Stimulated activated CD8-positive, alpha-beta memory T cell treated with anti-CD3 and anti-CD28 coated beads, Interleukin-4, amount 100 ng/mL, for 1 hour (primary cell): ENCODE measurements around the gene ABCB9.
"Not testable (repeated sequence)": the region's sequence is repeated elsewhere in the genome, so short reads cannot be mapped to it uniquely, and the experiment has no call there.

Experiments
- DNase-seq, 2 donors: peaks; one replicate each; pipeline ENCODE4 v3.0.0-alpha.2; 2020; ENCODE audit warnings: low read depth in 2 of 2, low spot score in 1 of 2

The ABCB9 gene

GRCh38 chr12:122941351-122941750 is 24.9 kb downstream of the ABCB9 start:
- not testable (repeated sequence) for DNase-seq

- DNase-seq = no peak
Measured at GRCh38 chr12:122939125-122939524, 27.1 kb downstream of the ABCB9 start.

GRCh38 chr12:122937622-122938091 is 28.6 kb downstream of the ABCB9 start:
- no peak for DNase-seq

- no peak for DNase-seq
Measured at GRCh38 chr12:122935318-122935717, 30.9 kb downstream of the ABCB9 start.

GRCh38 chr12:122934722-122935121 is 31.5 kb downstream of the ABCB9 start:
- DNase-seq = no peak

GRCh38 chr12:122932207-122932606 is 34.1 kb downstream of the ABCB9 start:
- DNase-seq = no peak

- no peak for DNase-seq
Measured at GRCh38 chr12:122929812-122930211, 36.5 kb downstream of the ABCB9 start.

- no peak for DNase-seq
Measured at GRCh38 chr12:122929148-122929538, 37.1 kb downstream of the ABCB9 start.

GRCh38 chr12:122928404-122929147 is 37.7 kb downstream of the ABCB9 start:
- no peak for DNase-seq

- no peak for DNase-seq
Measured at GRCh38 chr12:122927756-122928403, 38.4 kb downstream of the ABCB9 start.

- DNase-seq = no peak
Measured at GRCh38 chr12:122921917-122922316, 44.3 kb downstream of the ABCB9 start.

- no peak for DNase-seq
Measured at GRCh38 chr12:122920687-122921086, 45.6 kb downstream of the ABCB9 start.

GRCh38 chr12:122918827-122919226 is 47.4 kb downstream of the ABCB9 start:
- no peak for DNase-seq

GRCh38 chr12:122917507-122918121 is 48.6 kb downstream of the ABCB9 start:
- no peak for DNase-seq

GRCh38 chr12:122909442-122910288 is 56.6 kb downstream of the ABCB9 start:
- DNase-seq = no peak

- DNase-seq = no peak
Measured at GRCh38 chr12:122908915-122909314, 57.3 kb downstream of the ABCB9 start.

- DNase-seq = not testable (repeated sequence)
Measured at GRCh38 chr12:122905258-122905657, 61.0 kb downstream of the ABCB9 start.

GRCh38 chr12:122903693-122904034 is 62.6 kb downstream of the ABCB9 start:
- no peak for DNase-seq

- DNase-seq = no peak
Measured at GRCh38 chr12:122902854-122903692, 63.2 kb downstream of the ABCB9 start.

GRCh38 chr12:122899887-122900286 is 66.4 kb downstream of the ABCB9 start:
- no peak for DNase-seq
